ENCODE data around the gene FOLR2. TPM values are rescaled to one million over a fixed set of nuclear protein-coding genes. Genes with fewer than 3 reads are reported as not detected.
A peak's percentile ranks its signal among the peaks of the same experiment; 100 is the strongest.
"Not testable (repeated sequence)": the region's sequence is repeated elsewhere in the genome, so short reads cannot be mapped to it uniquely, and the experiment has no call there.

Gene FOLR2
- total RNA-seq, 1 experiment from 2014 or later, result not detected

GRCh38 chr11:72263361-72263760 is 46.8 kb downstream of the FOLR2 start:
- no peak for DNase-seq
- no peak overlapping the region for H3K27ac Mint-ChIP-seq (ENCODE audit: unreplicated experiment)

GRCh38 chr11:72265951-72266350 is 49.4 kb downstream of the FOLR2 start:
- H3K4me3 Mint-ChIP-seq (ENCODE audit: low read depth, unreplicated experiment), result no peak overlapping the region
- TF ChIP-seq CTCF (IDR thresholded peaks at IDR 0.05; ENCODE audit: unreplicated experiment), result no peak
- CTCF ChIA-PET, result interaction anchor here (1.5 kb wide), 1 partner anchor 9 kb away, joined by 3 read pairs; no protein-coding TSS in a partner anchor
- BruUV-seq (replicated peaks), result no TSS peak
- H3K27ac Mint-ChIP-seq (ENCODE audit: unreplicated experiment), result no peak overlapping the region
- H3K9me3 Mint-ChIP-seq (ENCODE audit: low read depth, unreplicated experiment), result no peaks in the 10 kb centered on the region
- H3K27me3 Mint-ChIP-seq (ENCODE audit: unreplicated experiment), result no peaks in the 10 kb centered on the region
- intact Hi-C loops (cut with micrococcal nuclease; ENCODE audit: unreplicated experiment), result no loop called here
- H3K4me1 Mint-ChIP-seq (ENCODE audit: low read depth, unreplicated experiment), result peaks cover 9% of the 10 kb centered on the region
- H3K36me3 Mint-ChIP-seq (ENCODE audit: insufficient read depth, unreplicated experiment), result no peaks in the 10 kb centered on the region
- no peak for DNase-seq

More at GRCh38 chr11:72263361-72263760, 46.8 kb downstream of the FOLR2 start:
- CTCF ChIA-PET, result interaction anchor here (0.6 kb wide), 1 partner anchor 11 kb away, joined by 4 read pairs; no protein-coding TSS in a partner anchor
- H3K36me3 Mint-ChIP-seq (ENCODE audit: insufficient read depth, unreplicated experiment), result no peaks in the 10 kb centered on the region
- peaks cover 9% of the 10 kb centered on the region for H3K4me1 Mint-ChIP-seq (ENCODE audit: low read depth, unreplicated experiment)
- H3K4me3 Mint-ChIP-seq (ENCODE audit: low read depth, unreplicated experiment), result no peak overlapping the region
- no peaks in the 10 kb centered on the region for H3K9me3 Mint-ChIP-seq (ENCODE audit: low read depth, unreplicated experiment)
- no peaks in the 10 kb centered on the region for H3K27me3 Mint-ChIP-seq (ENCODE audit: unreplicated experiment)
- intact Hi-C loops (cut with micrococcal nuclease; ENCODE audit: unreplicated experiment), result no loop called here
- BruUV-seq (replicated peaks), result no TSS peak
- TF ChIP-seq CTCF (IDR thresholded peaks at IDR 0.05; ENCODE audit: unreplicated experiment), result no peak

DNA sequence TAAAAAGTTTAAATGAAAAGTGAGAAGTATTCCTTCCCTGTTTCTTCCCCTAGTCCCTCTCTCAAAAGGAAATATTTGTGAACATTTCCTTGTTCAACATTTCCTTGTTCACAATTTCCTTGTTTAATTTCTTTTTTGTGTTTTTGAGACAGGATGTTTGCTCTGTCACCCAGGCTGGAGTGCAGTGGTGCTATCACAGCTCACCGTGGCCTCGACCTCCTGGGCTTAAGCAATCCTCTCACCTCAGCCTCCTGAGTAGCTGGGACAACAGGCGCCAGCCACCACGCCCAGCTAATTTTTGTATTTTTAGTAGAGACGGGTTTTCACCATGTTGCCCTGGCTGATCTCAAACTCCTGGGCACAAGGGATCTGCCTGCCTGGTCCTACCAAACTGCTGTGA is 50.4 kb downstream of the FOLR2 start:
- H3K4me1 Mint-ChIP-seq (ENCODE audit: low read depth, unreplicated experiment); H3K9me3 Mint-ChIP-seq (ENCODE audit: low read depth, unreplicated experiment); H3K27me3 Mint-ChIP-seq (ENCODE audit: unreplicated experiment); H3K36me3 Mint-ChIP-seq (ENCODE audit: insufficient read depth, unreplicated experiment); BruUV-seq (replicated peaks); intact Hi-C loops (cut with micrococcal nuclease; ENCODE audit: unreplicated experiment); H3K4me3 Mint-ChIP-seq (ENCODE audit: low read depth, unreplicated experiment): not testable (repeated sequence)
- CTCF ChIA-PET, result interaction anchor here (0.6 to 1.5 kb wide), 3 partner anchors 10 to 173 kb away, joined by 3 read pairs; no protein-coding TSS in a partner anchor
- peak; percentile 39 for DNase-seq
- peak overlapping the region; percentile 53 for H3K27ac Mint-ChIP-seq (ENCODE audit: unreplicated experiment)

- no TSS peak for BruUV-seq (replicated peaks)
- Mint-ChIP-seq H3K4me1 (ENCODE audit: low read depth, unreplicated experiment) (peaks cover 9% of the 10 kb centered on the region), H3K27ac (ENCODE audit: unreplicated experiment) (no peak overlapping the region), H3K27me3 (ENCODE audit: unreplicated experiment) (no peaks in the 10 kb centered on the region), H3K4me3 (ENCODE audit: low read depth, unreplicated experiment) (no peak overlapping the region), H3K9me3 (ENCODE audit: low read depth, unreplicated experiment) (no peaks in the 10 kb centered on the region), H3K36me3 (ENCODE audit: insufficient read depth, unreplicated experiment) (no peaks in the 10 kb centered on the region)
- no peak for TF ChIP-seq CTCF (IDR thresholded peaks at IDR 0.05; ENCODE audit: unreplicated experiment)
- intact Hi-C loops (cut with micrococcal nuclease; ENCODE audit: unreplicated experiment), result no loop called here
- CTCF ChIA-PET, result interaction anchor here (0.6 kb wide), 1 partner anchor 172 kb away, joined by 3 read pairs; no protein-coding TSS in a partner anchor
- no peak for DNase-seq
Observed at GRCh38 chr11:72267956-72268617, 51.5 kb downstream of the FOLR2 start.

Other genes with a start within 250 kb of the FOLR2 start
- gene IL18BP, start 217.9 kb upstream of the FOLR2 start, total RNA-seq (2022), result 12.4 and 13.2 TPM in 2 replicates
- 140 and 146 TPM in 2 replicates for gene NUMA1, start 136.3 kb upstream of the FOLR2 start, total RNA-seq (2022)
- gene LRRC51, start 135.9 kb upstream of the FOLR2 start, total RNA-seq (2022), result 8.5 and 11.0 TPM in 2 replicates
- 67.1 and 73.5 TPM in 2 replicates for gene LAMTOR1, start 113.5 kb upstream of the FOLR2 start, total RNA-seq (2022)
- not detected in 2 replicates for gene TOMT, start 110.9 kb upstream of the FOLR2 start, total RNA-seq (2022)
- 25.8 and 29.4 TPM in 2 replicates for gene ANAPC15, start 104.1 kb upstream of the FOLR2 start, total RNA-seq (2022)
- not detected in 2 replicates for gene FOLR3, start 81.1 kb upstream of the FOLR2 start, total RNA-seq (2022)
- gene FOLR1, start 24.7 kb upstream of the FOLR2 start, total RNA-seq (2022), result 2.6 and 2.7 TPM in 2 replicates
- gene INPPL1, start 8.0 kb downstream of the FOLR2 start, total RNA-seq (2022), result 203 and 221 TPM in 2 replicates
- gene PHOX2A, start 27.4 kb downstream of the FOLR2 start, total RNA-seq (2022), result not detected in 2 replicates
- gene CLPB, start 217.7 kb downstream of the FOLR2 start, total RNA-seq (2022), result 24.7 and 24.8 TPM in 2 replicates